NCI-H1105 treated with DMSO at 0.1 percent for 48 hours (cell line): ENCODE measurements around the gene TNS3.

Experiments used
- DNase-seq: peaks from one replicate; lab custom pipeline; 2025; lab: John Stamatoyannopoulos, UW

Gene TNS3

GRCh38 chr7:47581438-47581803 lies 490 bp downstream of the TNS3 start:
- DNase-seq = no peak

- DNase-seq = no peak
These were observed 1.0 kb downstream of the TNS3 start for GRCh38 chr7:47580811-47581331.

- DNase-seq = no peak
These were observed 1.7 kb downstream of the TNS3 start for GRCh38 chr7:47580175-47580706.

DNA sequence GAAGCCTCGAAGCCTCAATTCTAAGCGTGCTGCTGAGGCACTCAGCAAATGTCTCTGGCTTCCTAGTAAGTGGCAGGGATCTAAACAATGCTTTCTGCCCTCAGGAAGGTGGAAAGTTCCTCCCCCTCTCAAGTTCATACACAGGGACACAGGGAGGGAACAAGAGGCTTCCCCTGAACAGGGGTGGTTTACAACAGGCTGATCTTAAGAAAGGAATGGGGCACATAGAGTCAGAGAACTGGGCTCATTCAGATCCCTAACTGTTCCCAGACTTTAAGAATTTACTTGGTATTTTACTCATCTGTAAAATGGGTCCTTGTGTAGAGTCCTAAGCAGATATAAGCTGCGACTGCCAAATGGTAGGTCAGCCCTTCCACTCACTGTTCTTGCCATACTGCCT lies 2.5 kb downstream of the TNS3 start:
- DNase-seq = no peak

GRCh38 chr7:47578579-47579270 lies 3.2 kb downstream of the TNS3 start:
- DNase-seq = no peak

DNA sequence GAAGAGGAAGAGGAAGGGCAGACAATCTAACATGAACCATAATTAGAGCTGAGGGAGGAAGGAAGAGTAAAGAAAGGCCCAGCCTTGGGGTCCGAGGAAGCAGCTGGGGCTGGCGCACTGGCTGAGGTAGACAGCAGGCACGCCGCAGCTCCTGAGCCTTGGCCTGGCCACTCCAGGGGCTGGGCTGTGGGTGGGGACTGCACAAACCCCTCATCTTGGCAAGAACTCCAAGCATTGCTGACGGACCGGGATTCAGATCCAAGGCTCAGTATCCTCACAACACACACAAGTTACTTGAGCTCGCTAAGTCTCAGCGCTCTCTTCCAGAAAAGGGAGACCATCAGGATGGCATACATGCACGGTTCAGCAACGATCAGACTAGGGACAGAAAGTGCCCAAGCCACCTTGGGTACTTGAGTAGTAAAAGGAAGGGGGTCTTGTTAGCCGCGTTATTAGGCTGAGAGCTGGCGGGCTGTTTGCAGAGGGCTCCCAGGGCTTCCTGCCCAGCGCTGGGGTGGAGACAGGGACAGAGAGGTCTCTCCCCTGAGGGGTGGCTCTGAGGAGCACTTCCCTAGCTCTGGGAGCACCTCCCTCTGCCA lies 4.5 kb downstream of the TNS3 start:
- no peak for DNase-seq

- no peak for DNase-seq
These were observed 5.0 kb downstream of the TNS3 start for GRCh38 chr7:47576866-47577306.

- no peak for DNase-seq
These were observed 5.7 kb downstream of the TNS3 start for GRCh38 chr7:47576031-47576865.

- no peak for DNase-seq
These were observed 7.2 kb downstream of the TNS3 start for GRCh38 chr7:47574482-47575329.

DNA sequence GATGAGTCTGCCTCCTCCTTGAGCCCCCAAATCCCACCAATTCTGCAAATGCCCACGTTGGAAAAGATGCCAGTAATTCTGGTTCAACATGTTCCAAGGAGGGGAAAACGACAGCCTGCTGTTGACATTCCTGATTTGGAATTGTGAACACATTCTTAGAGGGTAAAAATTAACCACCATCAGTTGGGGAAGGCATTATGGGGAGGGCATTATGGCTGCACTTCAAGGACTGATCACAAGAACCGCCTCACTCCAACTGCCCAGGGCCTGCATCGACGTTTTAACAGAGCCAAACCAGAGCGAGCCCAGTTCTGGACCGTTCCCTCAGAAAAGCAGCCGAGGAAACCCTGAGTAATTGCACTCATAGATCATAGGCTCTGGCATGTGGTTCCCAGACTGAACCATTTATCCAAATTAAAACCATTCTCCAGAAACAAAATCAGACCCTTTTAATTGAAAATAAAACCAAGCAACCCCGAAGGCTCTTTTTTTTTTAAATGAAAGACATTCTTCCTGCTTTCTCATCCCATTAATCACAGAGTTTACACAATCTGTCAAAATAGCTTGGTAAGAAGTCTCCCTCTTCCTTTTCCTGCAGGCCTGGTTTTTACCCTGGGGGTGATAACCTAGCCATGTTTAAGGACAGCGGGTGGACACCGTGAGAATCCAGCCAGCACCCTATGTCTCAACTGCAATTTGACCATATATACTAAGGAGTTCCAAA lies 8.0 kb downstream of the TNS3 start:
- no peak for DNase-seq

DNA sequence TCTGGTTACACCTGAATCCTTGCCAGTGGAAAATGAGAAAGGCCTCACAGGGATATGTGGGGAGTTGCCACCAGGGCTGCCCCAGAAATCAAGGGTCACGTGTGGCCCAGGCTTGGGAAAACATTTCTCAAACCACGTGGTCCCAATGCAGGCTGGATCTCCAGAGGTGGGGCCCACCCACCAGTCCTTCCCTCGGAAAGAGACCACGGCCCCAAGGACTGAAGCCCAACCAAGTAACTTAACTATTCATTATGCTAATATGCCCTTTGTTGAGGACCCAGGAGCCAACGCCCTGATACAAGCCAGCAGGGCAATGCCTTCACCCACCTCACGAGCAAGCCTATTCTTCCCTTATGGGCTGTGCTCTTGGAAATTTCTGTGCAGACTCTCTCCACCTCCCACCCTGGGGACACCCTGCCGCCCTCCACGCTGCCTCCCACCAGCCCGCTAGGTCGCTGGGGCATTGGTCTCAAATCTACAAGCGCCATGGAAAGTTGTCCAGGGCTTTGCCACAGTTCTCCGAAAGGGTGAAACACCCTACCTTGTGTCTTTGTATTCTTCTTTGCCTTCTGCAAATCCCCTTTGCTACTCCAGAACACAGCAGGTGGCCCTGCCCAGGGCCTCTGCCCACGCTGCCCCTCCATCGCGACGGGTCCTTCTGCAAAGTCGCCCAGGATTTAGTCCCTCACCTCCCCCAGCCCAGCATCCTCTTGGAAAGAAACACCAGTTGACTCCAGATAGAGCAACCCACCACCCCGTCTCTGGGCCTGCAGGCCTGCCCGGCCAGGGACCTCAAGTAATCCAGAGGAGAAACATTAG lies 8.8 kb downstream of the TNS3 start:
- no peak for DNase-seq

GRCh38 chr7:47572094-47572445 lies 9.8 kb downstream of the TNS3 start:
- no peak for DNase-seq

- peak; percentile 32 for DNase-seq
These were observed 10.4 kb downstream of the TNS3 start for GRCh38 chr7:47571331-47572093.

DNA sequence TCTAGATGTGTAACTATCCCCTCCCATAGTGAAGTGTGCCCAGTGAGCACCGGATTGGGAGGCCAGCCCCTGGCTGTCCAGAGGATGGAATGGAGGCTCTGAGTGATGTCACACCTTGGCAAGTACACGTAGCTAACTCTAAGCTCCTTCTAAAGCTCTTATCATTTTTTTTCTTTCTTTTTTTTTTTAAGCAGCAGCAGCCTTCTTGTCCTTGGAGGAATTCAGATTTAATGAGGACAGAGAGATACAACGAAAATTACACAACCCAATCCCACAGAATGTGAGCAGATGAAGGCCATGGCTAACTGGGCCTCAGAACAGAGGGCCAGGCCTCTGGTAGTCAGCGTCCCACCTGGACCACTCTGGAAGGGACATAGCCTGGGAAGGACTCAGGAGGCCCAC lies 11.3 kb downstream of the TNS3 start:
- no peak for DNase-seq

DNA sequence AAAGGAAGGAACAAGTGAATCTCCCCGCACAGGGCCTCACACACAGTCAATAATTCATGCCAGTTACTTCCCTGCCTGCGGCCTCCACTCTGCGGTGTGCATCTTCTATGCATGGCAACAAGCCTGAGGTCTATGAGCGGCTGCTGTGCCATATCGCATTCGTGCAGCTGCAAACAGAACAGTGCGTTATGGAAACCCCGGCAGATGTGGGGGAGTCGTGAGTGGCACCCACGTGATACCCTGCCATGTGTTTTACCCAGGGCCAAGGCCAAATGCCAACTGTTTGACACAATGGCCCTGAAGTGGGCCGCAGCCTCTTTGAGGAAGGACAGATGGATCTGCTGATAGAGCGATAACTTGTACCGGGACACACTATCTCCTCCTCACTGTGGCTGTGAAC lies 13.4 kb downstream of the TNS3 start:
- no peak for DNase-seq

GRCh38 chr7:47568056-47568455 lies 13.9 kb downstream of the TNS3 start:
- DNase-seq = no peak

- DNase-seq = no peak
These were observed 16.2 kb downstream of the TNS3 start for GRCh38 chr7:47565640-47566250.

- no peak for DNase-seq
These were observed 18.4 kb downstream of the TNS3 start for GRCh38 chr7:47563521-47563920.
